ENCODE measurements around the gene RBM42.
A peak's percentile ranks its signal among the peaks of the same experiment; 100 is the strongest.

Gene RBM42

GRCh38 chr19:35607661-35608060 lies 21.2 kb upstream of the RBM42 start:
- TF ChIP-seq TAF1 (IDR thresholded peaks at IDR 0.05; ENCODE audit: borderline replicate concordance, low read depth, low read length) (no peak), POLR2A (IDR thresholded peaks at IDR 0.05; ENCODE audit: low read depth, low read length) (no peak), POLR2AphosphoS5 (IDR thresholded peaks at IDR 0.05; ENCODE audit: low read depth, low read length) (no peak)
- FAIRE-seq (no peak), DNase-seq (ENCODE audit: insufficient read length) (no peak)

DNA sequence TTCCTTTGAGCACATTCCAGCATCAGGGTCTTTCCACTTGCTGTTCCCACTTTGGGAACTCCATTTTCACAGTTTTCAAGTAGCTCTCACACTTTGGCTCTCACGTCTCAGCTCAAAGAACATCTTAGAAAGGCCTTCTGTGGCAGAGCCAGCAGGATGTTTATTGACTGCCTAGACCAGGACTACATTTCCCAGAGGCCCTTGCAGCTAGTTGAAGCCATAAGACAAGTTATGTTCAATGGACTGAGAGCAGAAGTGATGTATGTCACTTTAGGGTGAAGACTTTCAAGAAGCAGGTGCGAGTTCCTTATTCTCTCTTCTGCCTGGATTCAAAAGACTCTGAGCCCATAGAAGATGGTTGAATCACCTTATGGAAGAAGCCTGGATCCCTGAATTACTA lies 20.6 kb upstream of the RBM42 start:
- DNase-seq (ENCODE audit: insufficient read length) = no peak
- TF ChIP-seq TAF1 (IDR thresholded peaks at IDR 0.05; ENCODE audit: borderline replicate concordance, low read depth, low read length) (no peak), POLR2A (IDR thresholded peaks at IDR 0.05; ENCODE audit: low read depth, low read length) (no peak), POLR2AphosphoS5 (IDR thresholded peaks at IDR 0.05; ENCODE audit: low read depth, low read length) (no peak)
- FAIRE-seq = no peak

DNA sequence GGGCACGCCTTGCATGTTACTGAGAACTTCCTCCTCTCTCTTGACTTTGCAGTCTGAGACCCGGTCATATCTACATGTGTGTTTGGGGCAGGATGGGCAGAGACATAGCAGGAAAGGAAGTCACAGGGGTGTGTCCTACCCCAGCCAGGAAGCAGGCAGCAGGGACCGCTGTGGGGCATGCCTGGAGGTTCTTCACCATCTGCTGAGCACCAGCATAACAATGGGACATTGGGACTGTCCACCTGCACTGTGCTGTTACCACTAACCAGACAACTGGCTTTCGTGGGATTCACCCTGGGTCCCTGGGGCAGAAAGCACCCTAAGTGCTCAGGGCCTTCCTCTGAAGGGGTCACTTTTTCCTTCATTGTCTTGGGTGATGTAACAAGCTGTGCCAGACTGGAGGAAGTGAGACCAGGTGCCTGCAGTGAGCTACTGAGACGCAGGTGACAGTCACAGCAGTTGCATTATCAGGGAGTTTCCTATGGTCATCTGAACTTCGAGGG lies 18.9 kb upstream of the RBM42 start:
- FAIRE-seq (peak; percentile 80), DNase-seq (ENCODE audit: insufficient read length) (no peak)

GRCh38 chr19:35612224-35612558 lies 16.6 kb upstream of the RBM42 start:
- DNase-seq (ENCODE audit: insufficient read length) (no peak), FAIRE-seq (no peak)
- no peak for TF ChIP-seq POLR2AphosphoS5 (IDR thresholded peaks at IDR 0.05; ENCODE audit: low read depth, low read length)
- TF ChIP-seq TAF1 (IDR thresholded peaks at IDR 0.05; ENCODE audit: borderline replicate concordance, low read depth, low read length) = no peak
- no peak for TF ChIP-seq POLR2A (IDR thresholded peaks at IDR 0.05; ENCODE audit: low read depth, low read length)

More for the DNA sequence above, 18.9 kb upstream of the RBM42 start:
- TF ChIP-seq POLR2A (IDR thresholded peaks at IDR 0.05; ENCODE audit: low read depth, low read length) (peak; percentile 55; the same call in 1 of the 2 replicates), TAF1 (IDR thresholded peaks at IDR 0.05; ENCODE audit: borderline replicate concordance, low read depth, low read length) (0 out of 2 replicates have a peak, but pooled peaks have one; percentile 49), POLR2AphosphoS5 (IDR thresholded peaks at IDR 0.05; ENCODE audit: low read depth, low read length) (0 out of 2 replicates have a peak, but pooled peaks have one; percentile 30)

DNA sequence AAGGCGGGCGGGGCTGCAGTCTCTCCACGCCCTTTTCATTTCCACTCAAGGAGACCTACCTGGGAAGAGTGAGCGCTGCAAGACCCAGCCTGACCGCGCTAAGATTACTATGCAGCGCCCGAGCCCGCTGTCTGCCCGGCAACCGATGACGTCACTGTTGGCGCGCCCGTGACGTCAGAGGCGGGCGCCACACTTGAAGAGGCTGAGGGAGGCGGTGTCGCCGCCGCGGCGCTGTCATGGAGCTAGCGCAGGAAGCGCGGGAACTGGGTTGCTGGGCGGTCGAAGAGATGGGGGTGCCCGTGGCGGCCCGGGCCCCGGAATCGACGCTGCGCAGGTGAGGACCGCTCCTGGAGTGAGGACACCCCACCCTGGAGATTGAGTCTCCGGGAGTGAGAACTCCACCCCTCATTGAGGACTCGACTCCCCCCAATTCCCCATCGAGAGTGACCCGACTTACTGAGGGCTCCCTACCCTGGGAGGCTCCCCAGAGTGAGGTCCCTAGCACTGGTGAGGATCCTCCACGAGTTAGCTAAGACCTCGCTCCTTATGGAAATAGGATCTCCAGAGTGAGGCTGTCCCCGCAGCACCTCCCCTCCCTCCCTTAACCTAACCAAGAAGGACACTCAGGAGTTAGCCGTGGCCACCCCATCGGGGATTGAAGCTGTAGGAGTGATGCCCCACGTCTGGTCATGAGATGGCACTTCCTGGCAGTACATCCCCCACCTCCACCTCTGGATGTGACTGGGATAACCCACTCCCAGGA lies 16.1 kb upstream of the RBM42 start, which contains the start of gene HAUS5:
TSS of gene HAUS5 (plus strand) at position 177 of the 763 bp plus-strand sequence. CDS start at position 237, 60 bp downstream.
- FAIRE-seq = peak; percentile 100
- TF ChIP-seq POLR2A (IDR thresholded peaks at IDR 0.05; ENCODE audit: low read depth, low read length) = peak; percentile 83
- peak; percentile 49; the same call in 1 of the 2 replicates for TF ChIP-seq TAF1 (IDR thresholded peaks at IDR 0.05; ENCODE audit: borderline replicate concordance, low read depth, low read length)
- peak; percentile 70; the same call in 1 of the 2 replicates for TF ChIP-seq POLR2AphosphoS5 (IDR thresholded peaks at IDR 0.05; ENCODE audit: low read depth, low read length)
- DNase-seq (ENCODE audit: insufficient read length) = peak; percentile 90

- DNase-seq (ENCODE audit: insufficient read length) (no peak), FAIRE-seq (no peak)
- no peak for TF ChIP-seq POLR2AphosphoS5 (IDR thresholded peaks at IDR 0.05; ENCODE audit: low read depth, low read length)
- TF ChIP-seq TAF1 (IDR thresholded peaks at IDR 0.05; ENCODE audit: borderline replicate concordance, low read depth, low read length) = no peak
- no peak for TF ChIP-seq POLR2A (IDR thresholded peaks at IDR 0.05; ENCODE audit: low read depth, low read length)
Observed at GRCh38 chr19:35613574-35613973, 15.3 kb upstream of the RBM42 start.

DNA sequence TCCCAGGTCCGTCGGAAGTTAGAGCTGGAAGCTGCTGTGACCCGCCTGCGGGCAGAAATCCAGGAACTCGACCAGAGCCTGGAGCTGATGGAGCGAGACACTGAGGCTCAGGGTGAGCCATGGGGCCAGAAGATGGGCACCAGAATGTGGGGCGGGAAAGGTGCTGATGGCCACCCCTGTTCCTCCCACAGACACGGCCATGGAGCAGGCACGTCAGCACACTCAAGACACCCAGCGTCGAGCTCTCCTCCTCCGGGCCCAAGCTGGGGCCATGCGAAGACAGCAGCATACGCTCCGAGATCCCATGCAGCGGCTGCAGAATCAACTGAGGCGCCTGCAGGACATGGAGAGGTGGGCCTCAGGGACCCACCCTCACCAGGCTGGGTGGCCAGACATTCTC lies 13.8 kb upstream of the RBM42 start:
- TF ChIP-seq TAF1 (IDR thresholded peaks at IDR 0.05; ENCODE audit: borderline replicate concordance, low read depth, low read length) (no peak), POLR2A (IDR thresholded peaks at IDR 0.05; ENCODE audit: low read depth, low read length) (no peak), POLR2AphosphoS5 (IDR thresholded peaks at IDR 0.05; ENCODE audit: low read depth, low read length) (no peak)
- DNase-seq (ENCODE audit: insufficient read length) (no peak), FAIRE-seq (no peak)

DNA sequence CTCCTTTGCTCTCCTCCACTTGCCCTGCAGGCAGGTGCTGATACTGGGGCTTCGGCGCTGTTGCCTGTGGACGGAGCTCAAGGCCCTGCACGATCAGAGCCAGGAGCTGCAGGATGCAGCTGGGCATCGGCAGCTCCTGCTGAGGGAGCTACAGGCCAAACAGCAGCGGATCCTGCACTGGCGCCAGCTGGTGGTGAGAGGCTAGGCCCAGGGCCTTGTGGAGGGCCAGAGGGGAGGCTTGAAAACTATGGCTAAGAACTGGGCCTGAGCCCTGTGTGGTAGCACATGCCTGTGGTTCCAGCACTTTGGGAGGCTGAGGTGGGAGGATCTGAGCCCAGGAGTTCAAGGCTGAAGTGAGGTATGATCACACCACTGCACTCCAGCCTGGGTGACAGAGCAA lies 10.0 kb upstream of the RBM42 start:
- TF ChIP-seq TAF1 (IDR thresholded peaks at IDR 0.05; ENCODE audit: borderline replicate concordance, low read depth, low read length) = no peak
- TF ChIP-seq POLR2A (IDR thresholded peaks at IDR 0.05; ENCODE audit: low read depth, low read length) = no peak
- no peak for TF ChIP-seq POLR2AphosphoS5 (IDR thresholded peaks at IDR 0.05; ENCODE audit: low read depth, low read length)
- DNase-seq (ENCODE audit: insufficient read length) = no peak
- FAIRE-seq = no peak

DNA sequence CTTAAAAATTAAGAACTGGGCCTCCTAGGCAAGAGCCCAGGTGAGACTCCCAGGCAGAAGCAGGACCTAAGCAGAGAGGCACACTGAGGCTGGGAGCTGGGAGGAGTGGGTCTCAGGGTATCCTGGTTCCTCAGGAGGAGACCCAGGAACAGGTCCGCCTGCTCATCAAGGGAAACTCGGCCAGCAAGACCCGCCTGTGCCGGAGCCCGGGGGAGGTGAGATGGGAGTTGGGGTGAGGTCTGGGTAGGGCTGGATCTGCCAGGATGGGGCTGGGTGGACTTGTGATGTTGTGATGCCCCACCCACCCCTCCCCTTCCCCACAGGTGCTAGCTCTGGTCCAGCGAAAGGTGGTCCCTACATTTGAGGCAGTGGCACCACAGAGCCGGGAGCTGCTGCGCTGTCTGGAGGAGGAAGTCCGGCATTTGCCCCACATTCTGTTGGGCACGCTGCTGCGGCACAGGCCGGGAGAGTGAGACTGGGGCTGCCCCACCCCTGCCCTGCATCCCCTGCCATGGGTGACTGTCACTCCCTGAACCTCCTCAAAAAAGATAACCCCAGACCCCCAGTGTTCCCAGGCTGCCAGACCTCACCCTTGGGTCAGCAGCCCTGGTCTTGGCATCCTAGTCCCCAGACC lies 9.4 kb upstream of the RBM42 start:
- TF ChIP-seq TAF1 (IDR thresholded peaks at IDR 0.05; ENCODE audit: borderline replicate concordance, low read depth, low read length) (no peak), POLR2AphosphoS5 (IDR thresholded peaks at IDR 0.05; ENCODE audit: low read depth, low read length) (no peak), POLR2A (IDR thresholded peaks at IDR 0.05; ENCODE audit: low read depth, low read length) (no peak)
- DNase-seq (ENCODE audit: insufficient read length) = no peak
- no peak for FAIRE-seq

- FAIRE-seq = no peak
- DNase-seq (ENCODE audit: insufficient read length) = no peak
Observed at GRCh38 chr19:35620001-35620400, 8.8 kb upstream of the RBM42 start.

GRCh38 chr19:35621708-35622107 lies 7.1 kb upstream of the RBM42 start:
- DNase-seq (ENCODE audit: insufficient read length) = no peak
- no peak for TF ChIP-seq POLR2AphosphoS5 (IDR thresholded peaks at IDR 0.05; ENCODE audit: low read depth, low read length)
- no peak for TF ChIP-seq POLR2A (IDR thresholded peaks at IDR 0.05; ENCODE audit: low read depth, low read length)
- no peak for TF ChIP-seq TAF1 (IDR thresholded peaks at IDR 0.05; ENCODE audit: borderline replicate concordance, low read depth, low read length)
- no peak for FAIRE-seq

More at GRCh38 chr19:35620001-35620400, 8.8 kb upstream of the RBM42 start:
- no peak for TF ChIP-seq POLR2A (IDR thresholded peaks at IDR 0.05; ENCODE audit: low read depth, low read length)

DNA sequence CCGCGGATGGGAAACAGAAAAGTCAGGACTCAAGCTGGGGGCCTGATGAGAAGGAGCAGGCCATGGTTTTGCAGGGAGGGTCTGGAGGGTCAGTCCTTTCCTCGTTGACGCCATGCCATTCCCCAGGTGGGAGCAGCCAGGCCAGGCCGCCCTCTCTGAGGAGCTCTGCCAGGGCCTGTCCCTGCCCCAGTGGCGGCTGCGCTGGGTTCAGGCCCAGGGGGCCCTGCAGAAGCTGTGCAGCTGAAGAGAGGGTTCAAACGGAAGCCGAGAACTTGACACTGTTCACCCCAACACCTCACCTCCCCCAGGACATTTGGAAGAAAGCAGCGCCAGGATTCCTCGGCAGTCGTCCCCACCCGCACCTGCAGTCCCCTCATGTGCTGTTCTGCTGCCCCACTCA lies 6.1 kb upstream of the RBM42 start:
- TF ChIP-seq POLR2A (IDR thresholded peaks at IDR 0.05; ENCODE audit: low read depth, low read length) (no peak), POLR2AphosphoS5 (IDR thresholded peaks at IDR 0.05; ENCODE audit: low read depth, low read length) (no peak), TAF1 (IDR thresholded peaks at IDR 0.05; ENCODE audit: borderline replicate concordance, low read depth, low read length) (no peak)
- DNase-seq (ENCODE audit: insufficient read length) = no peak
- no peak for FAIRE-seq
